Calu3 (cell line): ENCODE results near the gene IGFLR1. TPM values are rescaled to one million over a fixed set of nuclear protein-coding genes. Genes with fewer than 3 reads are reported as not detected.
A peak's percentile ranks its signal among the peaks of the same experiment; 100 is the strongest.

ENCODE experiments used
- BruUV-seq: library from RNA; stranded (reverse); fragments of 400-500 nt; replicated peaks from 2 replicates; lab custom pipeline; 2021; lab: Mats Ljungman, UMichigan
- CTCF ChIA-PET: fragments of 300-600 bp; sonication (Branson Sonifier 250); formaldehyde crosslinking; loops from one replicate; lab custom pipeline; 2022; ENCODE audit warnings: antibody characterized with exemption; lab: Charles Lee
- DNase-seq: peaks from one replicate; pipeline ENCODE4 v3.0.0; 2022
- H3K27ac Mint-ChIP-seq: one replicate; pipeline ENCODE4 v1.8.0; 2022; ENCODE audit warnings: mixed read lengths; ENCODE audit not compliant: unreplicated experiment
- H3K27me3 Mint-ChIP-seq: one replicate; pipeline ENCODE4 v1.8.0; 2022; ENCODE audit warnings: mixed read lengths; ENCODE audit not compliant: unreplicated experiment
- H3K36me3 Mint-ChIP-seq: one replicate; pipeline ENCODE4 v1.8.0; 2022; ENCODE audit warnings: mild to moderate bottlenecking, moderate library complexity, mixed read lengths; ENCODE audit not compliant: insufficient read depth, unreplicated experiment
- H3K4me1 Mint-ChIP-seq: one replicate; pipeline ENCODE4 v1.8.0; 2022; ENCODE audit warnings: mild to moderate bottlenecking, low read depth, mixed read lengths; ENCODE audit not compliant: unreplicated experiment
- H3K4me3 Mint-ChIP-seq: one replicate; pipeline ENCODE4 v1.8.0; 2022; ENCODE audit warnings: mild to moderate bottlenecking, low read depth, moderate library complexity, mixed read lengths; ENCODE audit not compliant: unreplicated experiment
- H3K9me3 Mint-ChIP-seq: one replicate; pipeline ENCODE4 v1.8.0; 2022; ENCODE audit warnings: low read depth, mixed read lengths; ENCODE audit not compliant: unreplicated experiment
- intact Hi-C: fragments of 100-400 bp; cut with micrococcal nuclease; formaldehyde crosslinking; loops from one replicate; pipeline ENCODE4 v1.10.0; 2022; ENCODE audit not compliant: unreplicated experiment
- total RNA-seq: library from RNA; stranded (reverse); gene quantifications from 2 replicates; pipeline ENCODE4 v1.2.3, GENCODE V29; 2022
- TF ChIP-seq, protein P1 (sequence below): fragments of 200-600 bp; IDR thresholded peaks from one replicate; pipeline ENCODE4 v1.8.0; 2022; ENCODE audit warnings: antibody characterized with exemption; ENCODE audit not compliant: unreplicated experiment

The IGFLR1 gene
- total RNA-seq, 1 experiment from 2014 or later: 9.2 TPM

DNA sequence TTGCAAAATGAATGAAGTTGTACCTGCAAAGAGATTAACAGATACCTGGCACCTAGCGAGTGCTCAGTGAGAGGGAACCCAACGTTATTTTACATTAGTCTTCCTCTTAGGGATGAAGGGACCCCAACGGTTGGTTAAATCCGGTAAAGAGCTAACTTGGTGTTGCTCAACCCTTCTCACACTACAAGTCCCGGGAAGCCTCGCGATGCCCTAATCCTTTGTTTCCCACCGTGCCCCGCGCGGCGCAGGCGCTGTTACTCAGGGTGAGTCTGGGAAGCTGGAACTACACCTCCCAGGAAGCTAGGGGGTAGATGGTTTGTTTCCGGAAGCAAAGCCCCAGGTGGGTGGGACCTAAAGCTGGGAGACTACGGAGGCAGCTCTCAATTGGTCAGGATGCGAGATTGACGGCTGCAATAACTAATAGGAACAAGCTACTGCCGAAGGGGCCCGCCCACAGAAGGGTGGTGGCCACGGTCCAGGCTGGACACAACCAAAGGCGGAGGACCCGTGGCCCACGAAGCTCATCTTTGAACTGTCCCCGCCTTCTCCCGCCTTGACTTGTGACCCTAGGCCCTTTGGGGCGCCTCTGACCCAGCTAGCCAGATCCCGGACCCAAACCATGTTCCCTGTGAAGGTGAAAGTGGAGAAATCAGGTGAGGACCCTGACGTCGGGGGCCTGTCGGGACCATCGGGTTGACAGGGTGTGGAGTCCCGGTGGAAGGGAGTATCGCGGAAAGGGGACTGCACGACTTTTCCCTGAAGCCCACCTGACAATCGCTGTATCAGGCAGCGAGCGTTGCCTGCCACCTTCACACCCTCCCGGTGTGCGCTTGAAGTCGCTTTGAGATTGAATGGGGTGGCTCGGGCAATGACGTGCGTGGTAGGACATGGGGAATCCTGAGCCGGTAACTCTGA is 6.1 kb upstream of the IGFLR1 start, which contains the start of gene LIN37:
TSS of gene LIN37 (plus strand) at position 471 of the 915 bp plus-strand sequence. CDS start at position 620, 149 bp downstream.
- peaks cover 45% of the 10 kb centered on the region for H3K4me1 Mint-ChIP-seq
- peak within 1 kb of the TSS; percentile 90 for H3K4me3 Mint-ChIP-seq
- BruUV-seq: TSS peak; percentile 23
- CTCF ChIA-PET: interaction anchor here (0.6 to 1.4 kb wide), 9 partner anchors 11 to 235 kb away, joined by 3 to 12 read pairs (median 4); partner anchors contain the start of gene DMKN
- peak; percentile 99 for DNase-seq
- intact Hi-C loops: loop anchor here (10.0 kb wide), 1 partner anchor 186 kb away; the partner anchor contains the start of gene LRFN3
- peak within 1 kb of the TSS; percentile 93 for H3K27ac Mint-ChIP-seq
- no peaks in the 10 kb centered on the region for H3K9me3 Mint-ChIP-seq
- TF ChIP-seq, protein P1, sequence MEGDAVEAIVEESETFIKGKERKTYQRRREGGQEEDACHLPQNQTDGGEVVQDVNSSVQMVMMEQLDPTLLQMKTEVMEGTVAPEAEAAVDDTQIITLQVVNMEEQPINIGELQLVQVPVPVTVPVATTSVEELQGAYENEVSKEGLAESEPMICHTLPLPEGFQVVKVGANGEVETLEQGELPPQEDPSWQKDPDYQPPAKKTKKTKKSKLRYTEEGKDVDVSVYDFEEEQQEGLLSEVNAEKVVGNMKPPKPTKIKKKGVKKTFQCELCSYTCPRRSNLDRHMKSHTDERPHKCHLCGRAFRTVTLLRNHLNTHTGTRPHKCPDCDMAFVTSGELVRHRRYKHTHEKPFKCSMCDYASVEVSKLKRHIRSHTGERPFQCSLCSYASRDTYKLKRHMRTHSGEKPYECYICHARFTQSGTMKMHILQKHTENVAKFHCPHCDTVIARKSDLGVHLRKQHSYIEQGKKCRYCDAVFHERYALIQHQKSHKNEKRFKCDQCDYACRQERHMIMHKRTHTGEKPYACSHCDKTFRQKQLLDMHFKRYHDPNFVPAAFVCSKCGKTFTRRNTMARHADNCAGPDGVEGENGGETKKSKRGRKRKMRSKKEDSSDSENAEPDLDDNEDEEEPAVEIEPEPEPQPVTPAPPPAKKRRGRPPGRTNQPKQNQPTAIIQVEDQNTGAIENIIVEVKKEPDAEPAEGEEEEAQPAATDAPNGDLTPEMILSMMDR: no peak
- H3K27me3 Mint-ChIP-seq: no peaks in the 10 kb centered on the region
- peaks cover 54% of the 10 kb centered on the region for H3K36me3 Mint-ChIP-seq

DNA sequence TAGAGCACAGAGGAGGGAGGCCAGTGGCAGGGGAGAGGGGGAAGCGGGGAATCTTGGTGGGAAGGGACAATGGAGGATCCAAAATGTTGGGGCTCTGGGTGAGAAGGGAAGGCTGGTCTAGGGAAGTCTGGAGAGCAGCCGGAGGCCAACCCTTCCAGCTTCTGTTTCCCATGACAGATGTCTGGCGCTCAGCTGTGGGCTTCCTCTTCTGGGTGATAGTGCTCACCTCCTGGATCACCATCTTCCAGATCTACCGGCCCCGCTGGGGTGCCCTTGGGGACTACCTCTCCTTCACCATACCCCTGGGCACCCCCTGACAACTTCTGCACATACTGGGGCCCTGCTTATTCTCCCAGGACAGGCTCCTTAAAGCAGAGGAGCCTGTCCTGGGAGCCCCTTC is 4.3 kb upstream of the IGFLR1 start:
- Mint-ChIP-seq H3K27me3 (no peaks in the 10 kb centered on the region), H3K4me1 (peaks cover 45% of the 10 kb centered on the region), H3K4me3 (peak overlapping the region; percentile 96), H3K27ac (peak overlapping the region; percentile 100), H3K9me3 (no peaks in the 10 kb centered on the region), H3K36me3 (peaks cover 60% of the 10 kb centered on the region)
- CTCF ChIA-PET: interaction anchor here (0.7 kb wide), 1 partner anchor 59 kb away, joined by 3 read pairs; no protein-coding TSS in a partner anchor
- no TSS peak for BruUV-seq
- intact Hi-C loops: loop anchor here (10.0 kb wide), 1 partner anchor 188 kb away; the partner anchor contains the start of gene LRFN3
- TF ChIP-seq, protein P1: no peak
- no peak for DNase-seq

DNA sequence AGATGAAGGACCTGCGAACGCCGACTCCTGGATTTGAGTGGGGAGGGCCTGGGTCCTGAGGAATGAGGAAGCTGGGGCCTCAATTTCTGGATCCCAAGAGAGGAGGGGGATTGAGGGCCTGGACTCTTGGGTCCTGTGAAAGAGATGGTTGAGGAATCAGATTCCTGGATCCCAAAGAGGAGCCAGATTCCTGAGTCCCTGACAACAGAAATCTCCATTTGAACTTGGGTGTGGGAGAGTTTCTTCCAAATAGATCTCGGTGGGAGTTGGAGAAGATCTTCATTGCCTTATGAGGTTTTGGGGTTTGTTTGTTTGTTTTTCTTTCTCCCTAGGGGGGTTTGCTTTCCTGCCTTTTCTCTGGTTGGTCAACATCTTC is 3.8 kb upstream of the IGFLR1 start:
- Mint-ChIP-seq H3K9me3 (no peaks in the 10 kb centered on the region), H3K27ac (peak overlapping the region; percentile 100), H3K36me3 (peaks cover 62% of the 10 kb centered on the region), H3K4me1 (peaks cover 45% of the 10 kb centered on the region), H3K27me3 (no peaks in the 10 kb centered on the region), H3K4me3 (peak overlapping the region; percentile 96)
- intact Hi-C loops: loop anchor here (10.0 kb wide), 1 partner anchor 189 kb away; the partner anchor contains the start of gene LRFN3
- CTCF ChIA-PET: interaction anchor here (0.6 to 1.9 kb wide), 5 partner anchors 32 to 284 kb away, joined by 3 to 13 read pairs (median 3); partner anchors contain the start of genes COX6B1 and KIRREL2
- no peak for DNase-seq
- BruUV-seq: no TSS peak
- TF ChIP-seq, protein P1: no peak

DNA sequence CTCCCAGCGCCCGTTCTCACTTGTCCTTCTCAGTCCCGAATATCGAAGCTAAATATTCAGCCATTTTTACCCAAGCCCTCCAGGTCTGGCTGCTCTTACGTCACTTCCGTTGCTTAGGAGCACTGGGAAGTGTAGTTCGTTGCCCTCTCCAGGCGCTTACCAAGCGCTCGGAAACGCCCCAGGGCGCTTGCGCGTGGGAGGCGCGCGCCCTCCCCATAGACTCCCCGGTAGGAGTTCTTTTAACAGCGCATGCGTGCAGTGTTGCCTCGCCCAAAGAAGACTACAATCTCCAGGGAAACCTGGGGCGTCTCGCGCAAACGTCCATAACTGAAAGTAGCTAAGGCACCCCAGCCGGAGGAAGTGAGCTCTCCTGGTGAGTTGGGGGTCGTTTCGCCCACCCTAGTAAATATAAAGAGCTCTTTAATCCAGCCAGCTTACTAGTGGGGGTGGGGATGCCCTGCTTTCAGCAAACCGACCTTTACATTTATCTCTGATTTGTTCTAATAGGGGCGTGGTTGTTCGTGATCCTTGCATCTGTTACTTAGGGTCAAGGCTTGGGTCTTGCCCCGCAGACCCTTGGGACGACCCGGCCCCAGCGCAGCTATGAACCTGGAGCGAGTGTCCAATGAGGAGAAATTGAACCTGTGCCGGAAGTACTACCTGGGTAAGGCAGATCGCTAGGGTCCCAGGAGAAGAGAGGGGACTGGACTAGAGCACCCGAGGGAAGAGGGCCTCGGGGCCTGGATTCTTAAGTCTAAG is 3.3 kb upstream of the IGFLR1 start, which contains the start of the genes PSENEN and U2AF1L4:
TSS of gene PSENEN (plus strand) at position 324 of the 759 bp plus-strand sequence. CDS start at position 604, 280 bp downstream.
TSS of gene U2AF1L4 (minus strand) at position 91 of the 759 bp plus-strand sequence. CDS start at position 64, 27 bp downstream.
- Mint-ChIP-seq H3K9me3 (no peaks in the 10 kb centered on the region), H3K36me3 (peaks cover 68% of the 10 kb centered on the region), H3K27me3 (no peaks in the 10 kb centered on the region), H3K4me3 (peak within 1 kb of the TSS; percentile 96), H3K27ac (peak within 1 kb of the TSS; percentile 100), H3K4me1 (peaks cover 51% of the 10 kb centered on the region)
- TSS peak; percentile 77 for BruUV-seq
- CTCF ChIA-PET: interaction anchor here (0.6 to 1.9 kb wide), 8 partner anchors 33 to 690 kb away, joined by 3 to 13 read pairs (median 6); partner anchors contain the start of genes COX6B1 and KIRREL2
- TF ChIP-seq, protein P1: no peak
- peak; percentile 97 for DNase-seq
- intact Hi-C loops: loop anchor here (10.0 kb wide), 1 partner anchor 189 kb away; the partner anchor contains the start of gene LRFN3
